HG02678 (cell line): ENCODE measurements around the gene PAN3.

ENCODE experiments used
- ATAC-seq: cut with Tn5 transposase; IDR thresholded peaks from one replicate; pipeline ENCODE4 v1.9.1; 2021; ENCODE audit warnings: mild to moderate bottlenecking, moderate library complexity; ENCODE audit not compliant: unreplicated experiment

PAN3 gene

GRCh38 chr13:28219408-28220099, 81.2 kb downstream of the PAN3 start:
- ATAC-seq, result no peak

- ATAC-seq, result no peak
Measured at GRCh38 chr13:28220166-28220565, 81.8 kb downstream of the PAN3 start.

GRCh38 chr13:28229522-28230411, 91.4 kb downstream of the PAN3 start:
- ATAC-seq, result no peak

GRCh38 chr13:28231642-28232041, 93.3 kb downstream of the PAN3 start:
- no peak for ATAC-seq

- ATAC-seq, result no peak
Measured at GRCh38 chr13:28237944-28238343, 99.6 kb downstream of the PAN3 start.

- ATAC-seq, result no peak
Measured at GRCh38 chr13:28239374-28239773, 101.0 kb downstream of the PAN3 start.

GRCh38 chr13:28245465-28245864, 107.1 kb downstream of the PAN3 start:
- no peak for ATAC-seq

GRCh38 chr13:28246891-28247290, 108.5 kb downstream of the PAN3 start:
- ATAC-seq, result no peak

GRCh38 chr13:28248080-28248479, 109.7 kb downstream of the PAN3 start:
- ATAC-seq, result no peak

- no peak for ATAC-seq
Measured at GRCh38 chr13:28250542-28250941, 112.2 kb downstream of the PAN3 start.

- no peak for ATAC-seq
Measured at GRCh38 chr13:28251466-28251865, 113.1 kb downstream of the PAN3 start.

GRCh38 chr13:28252547-28252946, 114.2 kb downstream of the PAN3 start:
- ATAC-seq, result no peak

GRCh38 chr13:28257305-28257704, 119.0 kb downstream of the PAN3 start:
- no peak for ATAC-seq

GRCh38 chr13:28258417-28258816, 120.1 kb downstream of the PAN3 start:
- no peak for ATAC-seq

- ATAC-seq, result no peak
Measured at GRCh38 chr13:28267497-28267896, 129.2 kb downstream of the PAN3 start.

GRCh38 chr13:28268800-28269223, 130.5 kb downstream of the PAN3 start:
- peak; percentile 98 for ATAC-seq

GRCh38 chr13:28271056-28271840, 132.9 kb downstream of the PAN3 start:
- ATAC-seq, result no peak

- no peak for ATAC-seq
Measured at GRCh38 chr13:28273919-28274318, 135.6 kb downstream of the PAN3 start.

GRCh38 chr13:28282451-28282850, 144.1 kb downstream of the PAN3 start:
- ATAC-seq, result peak; percentile 52

- no peak for ATAC-seq
Measured at GRCh38 chr13:28283600-28283999, 145.3 kb downstream of the PAN3 start.

GRCh38 chr13:28286263-28286662, 147.9 kb downstream of the PAN3 start:
- peak; percentile 59 for ATAC-seq
